ENCODE measurements around the gene RPL21.
"Not testable (repeated sequence)": the region's sequence is repeated elsewhere in the genome, so short reads cannot be mapped to it uniquely, and the experiment has no call there.

The RPL21 gene

GRCh38 chr13:27289011-27289665 is 37.8 kb downstream of the RPL21 start:
- no peak for DNase-seq (ENCODE audit: low spot score)

- no peak for DNase-seq (ENCODE audit: low spot score)
Measured at GRCh38 chr13:27290715-27291114, 39.4 kb downstream of the RPL21 start.

DNA sequence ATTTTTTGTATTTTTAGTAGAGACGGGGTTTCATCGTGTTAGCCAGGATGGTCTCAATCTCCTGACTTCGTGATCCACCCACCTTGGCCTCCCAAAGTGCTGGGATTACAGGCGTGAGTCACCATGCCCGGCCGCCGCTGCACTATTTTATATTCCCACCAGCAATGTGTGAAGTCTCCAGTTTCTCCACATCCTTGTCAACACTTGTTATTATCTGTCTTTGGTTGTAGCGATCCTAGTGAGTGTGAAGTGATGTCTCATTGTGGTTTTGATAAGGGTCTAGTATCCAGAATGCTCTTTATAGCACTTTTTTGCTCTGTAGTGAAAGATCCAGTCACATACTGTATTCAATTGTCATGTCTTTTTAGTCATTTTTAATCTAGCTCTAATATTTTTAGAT is 40.6 kb downstream of the RPL21 start:
- DNase-seq (ENCODE audit: low spot score), result not testable (repeated sequence)

- DNase-seq (ENCODE audit: low spot score), result no peak
Measured at GRCh38 chr13:27293076-27293691, 41.8 kb downstream of the RPL21 start.

DNA sequence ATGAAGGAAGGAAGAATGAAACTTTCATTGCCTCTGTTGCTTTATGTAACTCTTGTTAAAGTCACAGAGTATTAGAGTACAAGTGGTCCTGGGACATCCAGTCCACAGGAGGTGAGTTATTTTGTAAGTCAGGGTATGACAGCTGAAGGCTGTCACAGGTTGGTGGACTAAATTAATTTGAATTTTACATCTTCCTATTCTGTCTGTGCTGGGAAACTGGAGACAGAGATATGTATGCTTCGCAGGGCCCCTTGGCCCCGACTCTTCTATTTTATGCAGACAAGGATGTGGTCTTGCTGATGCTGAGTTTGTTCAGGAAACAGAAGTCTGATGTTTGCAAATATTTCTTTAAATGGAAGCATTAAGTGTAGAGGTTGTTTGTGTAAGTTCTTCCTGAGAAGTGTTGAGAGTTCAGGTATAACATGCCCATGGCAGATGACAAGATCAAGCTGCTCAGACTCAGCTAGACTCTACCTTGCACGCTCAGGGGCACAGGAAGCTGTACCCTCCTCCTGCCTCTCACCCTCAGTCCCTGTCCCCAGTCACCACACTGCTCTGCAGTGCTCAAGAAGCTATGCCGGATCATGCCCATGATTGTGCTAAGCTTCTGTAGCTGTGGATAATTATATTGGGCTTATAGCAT is 42.6 kb downstream of the RPL21 start:
- DNase-seq (ENCODE audit: low spot score), result no peak

- no peak for DNase-seq (ENCODE audit: low spot score)
Measured at GRCh38 chr13:27295096-27295495, 43.7 kb downstream of the RPL21 start.

DNA sequence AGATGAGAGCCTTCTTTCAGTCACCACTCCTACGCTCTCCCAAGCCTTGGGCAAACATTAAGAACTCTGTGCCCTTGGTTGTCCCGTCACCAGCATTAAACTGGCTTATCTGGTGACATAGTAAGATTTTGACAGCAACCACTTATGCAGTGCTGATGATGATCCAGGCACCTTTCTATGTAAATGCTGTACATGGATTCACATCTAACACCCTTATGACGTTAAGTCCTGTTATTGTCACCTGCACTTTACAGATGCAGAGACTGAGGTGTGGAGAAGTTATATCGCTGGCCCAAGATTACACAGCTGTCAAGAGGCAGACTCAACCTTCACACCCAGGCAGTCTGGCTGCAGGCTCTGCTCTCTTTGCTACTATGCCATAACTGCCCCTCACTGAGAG is 44.3 kb downstream of the RPL21 start:
- no peak for DNase-seq (ENCODE audit: low spot score)

GRCh38 chr13:27296496-27296895 is 45.1 kb downstream of the RPL21 start:
- DNase-seq (ENCODE audit: low spot score), result no peak

DNA sequence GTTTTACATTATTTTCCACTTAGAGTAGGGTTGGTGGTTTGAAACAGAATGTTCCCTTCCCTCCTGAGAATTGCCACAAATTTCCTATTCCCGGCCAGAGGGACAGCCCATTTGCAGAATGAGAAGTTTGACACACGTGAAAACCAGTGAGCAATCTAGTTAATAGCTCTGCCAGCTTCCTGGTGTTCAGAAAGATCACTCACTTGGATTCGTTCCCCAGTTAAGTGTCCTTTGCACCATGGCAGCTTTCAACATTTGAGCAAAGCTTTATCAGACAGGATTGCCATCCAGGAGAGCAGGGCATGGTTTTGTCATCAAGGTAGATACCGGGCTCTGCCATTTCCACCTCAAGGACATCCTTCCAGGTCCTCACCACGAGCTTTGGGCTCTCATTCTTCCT is 47.5 kb downstream of the RPL21 start:
- no peak for DNase-seq (ENCODE audit: low spot score)

DNA sequence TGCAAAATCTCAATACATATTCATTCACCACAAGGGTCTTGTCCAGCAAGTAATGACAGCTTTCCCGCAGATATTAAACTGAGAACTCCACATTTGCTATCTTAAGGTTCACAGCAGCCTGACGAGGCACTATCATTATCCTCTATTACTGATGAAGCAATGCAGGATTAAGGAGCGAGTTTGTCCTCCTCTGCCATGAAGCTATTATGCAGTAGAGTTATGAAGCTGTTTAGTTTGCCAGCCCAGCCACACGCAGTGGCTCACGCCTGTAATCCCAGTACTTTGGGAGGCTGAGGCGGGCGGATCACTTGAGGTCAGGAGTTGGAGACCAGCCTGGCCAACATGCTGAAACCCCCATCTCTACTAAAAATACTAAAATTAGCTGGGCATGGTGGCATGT is 49.0 kb downstream of the RPL21 start:
- not testable (repeated sequence) for DNase-seq (ENCODE audit: low spot score)

DNA sequence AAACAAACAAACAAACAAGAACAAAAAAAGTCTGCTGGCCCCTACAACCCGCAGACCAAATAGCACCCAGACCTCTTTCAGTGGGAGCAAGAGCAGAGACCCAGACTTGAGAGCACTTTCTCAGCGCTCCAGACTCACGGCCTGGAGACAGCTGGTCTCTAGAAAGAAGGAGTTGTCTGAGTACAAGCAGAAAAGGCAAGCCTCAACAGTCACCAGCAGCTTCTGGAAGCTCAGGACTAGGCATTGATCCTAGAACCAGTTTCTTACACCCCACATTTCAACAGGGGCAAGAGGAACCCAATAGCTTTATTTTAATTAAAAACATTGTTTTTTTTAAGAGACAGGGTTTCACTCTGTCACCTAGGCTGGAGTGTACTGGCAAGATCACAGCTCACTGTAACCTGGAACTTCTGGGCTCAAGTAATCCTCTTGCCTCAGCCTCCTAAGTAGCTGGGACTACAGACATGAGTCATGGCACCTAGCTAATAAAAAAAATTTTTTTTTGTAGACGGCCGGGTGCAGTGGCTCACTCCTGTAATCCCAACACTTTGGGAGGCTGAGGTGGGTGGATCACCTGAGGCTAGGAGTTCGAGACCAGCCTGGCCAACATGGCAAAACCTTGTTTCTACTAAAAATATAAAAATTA is 49.7 kb downstream of the RPL21 start:
- no peak for DNase-seq (ENCODE audit: low spot score)

DNA sequence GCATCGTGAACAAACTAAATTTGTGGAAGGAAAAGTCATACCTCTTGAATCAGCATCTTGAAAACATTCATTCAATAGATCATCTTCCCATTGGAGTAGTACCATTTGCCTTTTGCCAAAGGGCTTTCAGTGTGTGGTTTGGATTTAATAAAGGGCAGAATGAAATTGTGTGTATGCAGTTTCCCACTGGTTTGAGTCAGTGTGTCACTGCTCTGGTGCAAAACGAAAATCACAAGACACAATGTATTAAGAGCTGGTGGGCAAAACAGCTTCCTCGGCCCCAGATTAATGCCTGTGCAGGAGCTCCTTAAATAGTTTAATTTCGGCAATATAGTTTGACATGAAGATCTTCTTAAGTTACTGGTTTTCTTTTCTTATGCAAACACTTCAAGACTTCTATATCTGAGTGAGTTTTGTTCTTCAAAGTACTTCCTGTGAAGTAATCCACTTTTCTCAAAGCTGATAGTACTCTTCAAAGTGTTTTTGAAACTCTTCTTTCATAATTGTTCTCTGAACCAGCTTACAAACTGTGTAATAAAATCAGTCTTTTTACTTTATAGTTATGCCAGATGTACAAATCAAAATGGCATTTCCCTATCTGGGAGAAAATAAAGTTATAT is 51.4 kb downstream of the RPL21 start:
- DNase-seq (ENCODE audit: low spot score), result no peak

DNA sequence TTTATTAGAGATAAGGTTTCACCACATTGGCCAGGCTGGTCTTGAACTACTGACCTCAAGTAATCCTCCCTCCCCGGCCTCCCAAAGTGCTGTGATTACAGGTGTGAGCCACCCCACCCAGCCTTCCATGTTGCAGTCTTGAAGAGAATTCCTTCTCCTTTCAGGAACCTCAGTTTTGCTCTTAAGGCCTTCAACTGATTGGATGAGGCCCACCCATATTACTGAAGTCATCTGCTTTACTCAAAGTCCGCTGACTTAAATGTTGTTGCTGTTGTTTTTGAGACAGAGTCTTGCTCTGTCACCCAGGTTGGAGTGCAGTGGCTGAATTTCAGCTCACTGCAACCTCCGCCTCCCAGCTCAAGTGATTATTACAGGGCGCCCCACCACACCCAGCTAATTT is 52.7 kb downstream of the RPL21 start:
- no peak for DNase-seq (ENCODE audit: low spot score)

GRCh38 chr13:27304611-27305010 is 53.3 kb downstream of the RPL21 start:
- DNase-seq (ENCODE audit: low spot score), result no peak

Measured in AG08396 (cell line).